Activated CD8-positive, alpha-beta T cell treated with anti-CD3 and anti-CD28 coated beads, Interleukin-2, amount 10 ng/mL, durations not matched to agents 7 days and 5 days (primary cell): ENCODE data around the gene USP54. TPM values are rescaled to one million over a fixed set of nuclear protein-coding genes. Genes with fewer than 3 reads are reported as not detected.

Source experiments
- ATAC-seq: fragments of 150-1000 bp; cut with Tn5 transposase; one replicate; pipeline ENCODE4 v1.10.0; 2021; ENCODE audit warnings: moderate library complexity
- CTCF ChIA-PET: fragments of 350-600 bp; sonication (Branson Sonifier 250); formaldehyde crosslinking; loops from one replicate; lab custom pipeline; 2021; ENCODE audit warnings: antibody characterized with exemption; lab: Charles Lee
- POLR2A ChIA-PET: fragments of 350-600 bp; sonication (Branson Sonifier 250); formaldehyde crosslinking; loops from one replicate; lab custom pipeline; 2021; ENCODE audit warnings: antibody characterized with exemption; lab: Charles Lee
- DNase-seq: peaks from one replicate; pipeline ENCODE4 v3.0.0-alpha.2; 2020
- H3K27ac Mint-ChIP-seq: one replicate; pipeline ENCODE4 v1.8.0; 2021; ENCODE audit warnings: mild to moderate bottlenecking, mixed read lengths
- H3K27me3 Mint-ChIP-seq: one replicate; pipeline ENCODE4 v1.8.0; 2021; ENCODE audit warnings: low read depth, mixed read lengths
- H3K36me3 Mint-ChIP-seq: one replicate; pipeline ENCODE4 v1.8.0; 2021; ENCODE audit warnings: low read depth, mixed read lengths
- H3K4me1 Mint-ChIP-seq: one replicate; pipeline ENCODE4 v1.8.0; 2021; ENCODE audit warnings: low read depth, mixed read lengths
- H3K4me3 Mint-ChIP-seq: one replicate; pipeline ENCODE4 v1.8.0; 2021; ENCODE audit warnings: mild to moderate bottlenecking, mixed read lengths
- H3K9me3 Mint-ChIP-seq: one replicate; pipeline ENCODE4 v1.8.0; 2022; ENCODE audit warnings: mixed read lengths; ENCODE audit not compliant: insufficient read depth
- total RNA-seq, 2 experiments: library from RNA; stranded (reverse); gene quantifications; one replicate each; pipeline ENCODE4 v1.2.3, GENCODE V29; 2021

USP54 gene, protein sequence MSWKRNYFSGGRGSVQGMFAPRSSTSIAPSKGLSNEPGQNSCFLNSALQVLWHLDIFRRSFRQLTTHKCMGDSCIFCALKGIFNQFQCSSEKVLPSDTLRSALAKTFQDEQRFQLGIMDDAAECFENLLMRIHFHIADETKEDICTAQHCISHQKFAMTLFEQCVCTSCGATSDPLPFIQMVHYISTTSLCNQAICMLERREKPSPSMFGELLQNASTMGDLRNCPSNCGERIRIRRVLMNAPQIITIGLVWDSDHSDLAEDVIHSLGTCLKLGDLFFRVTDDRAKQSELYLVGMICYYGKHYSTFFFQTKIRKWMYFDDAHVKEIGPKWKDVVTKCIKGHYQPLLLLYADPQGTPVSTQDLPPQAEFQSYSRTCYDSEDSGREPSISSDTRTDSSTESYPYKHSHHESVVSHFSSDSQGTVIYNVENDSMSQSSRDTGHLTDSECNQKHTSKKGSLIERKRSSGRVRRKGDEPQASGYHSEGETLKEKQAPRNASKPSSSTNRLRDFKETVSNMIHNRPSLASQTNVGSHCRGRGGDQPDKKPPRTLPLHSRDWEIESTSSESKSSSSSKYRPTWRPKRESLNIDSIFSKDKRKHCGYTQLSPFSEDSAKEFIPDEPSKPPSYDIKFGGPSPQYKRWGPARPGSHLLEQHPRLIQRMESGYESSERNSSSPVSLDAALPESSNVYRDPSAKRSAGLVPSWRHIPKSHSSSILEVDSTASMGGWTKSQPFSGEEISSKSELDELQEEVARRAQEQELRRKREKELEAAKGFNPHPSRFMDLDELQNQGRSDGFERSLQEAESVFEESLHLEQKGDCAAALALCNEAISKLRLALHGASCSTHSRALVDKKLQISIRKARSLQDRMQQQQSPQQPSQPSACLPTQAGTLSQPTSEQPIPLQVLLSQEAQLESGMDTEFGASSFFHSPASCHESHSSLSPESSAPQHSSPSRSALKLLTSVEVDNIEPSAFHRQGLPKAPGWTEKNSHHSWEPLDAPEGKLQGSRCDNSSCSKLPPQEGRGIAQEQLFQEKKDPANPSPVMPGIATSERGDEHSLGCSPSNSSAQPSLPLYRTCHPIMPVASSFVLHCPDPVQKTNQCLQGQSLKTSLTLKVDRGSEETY (N-terminal part only)
- total RNA-seq: 1 to 10 TPM; 3.7 to 4.3 TPM

DNA sequence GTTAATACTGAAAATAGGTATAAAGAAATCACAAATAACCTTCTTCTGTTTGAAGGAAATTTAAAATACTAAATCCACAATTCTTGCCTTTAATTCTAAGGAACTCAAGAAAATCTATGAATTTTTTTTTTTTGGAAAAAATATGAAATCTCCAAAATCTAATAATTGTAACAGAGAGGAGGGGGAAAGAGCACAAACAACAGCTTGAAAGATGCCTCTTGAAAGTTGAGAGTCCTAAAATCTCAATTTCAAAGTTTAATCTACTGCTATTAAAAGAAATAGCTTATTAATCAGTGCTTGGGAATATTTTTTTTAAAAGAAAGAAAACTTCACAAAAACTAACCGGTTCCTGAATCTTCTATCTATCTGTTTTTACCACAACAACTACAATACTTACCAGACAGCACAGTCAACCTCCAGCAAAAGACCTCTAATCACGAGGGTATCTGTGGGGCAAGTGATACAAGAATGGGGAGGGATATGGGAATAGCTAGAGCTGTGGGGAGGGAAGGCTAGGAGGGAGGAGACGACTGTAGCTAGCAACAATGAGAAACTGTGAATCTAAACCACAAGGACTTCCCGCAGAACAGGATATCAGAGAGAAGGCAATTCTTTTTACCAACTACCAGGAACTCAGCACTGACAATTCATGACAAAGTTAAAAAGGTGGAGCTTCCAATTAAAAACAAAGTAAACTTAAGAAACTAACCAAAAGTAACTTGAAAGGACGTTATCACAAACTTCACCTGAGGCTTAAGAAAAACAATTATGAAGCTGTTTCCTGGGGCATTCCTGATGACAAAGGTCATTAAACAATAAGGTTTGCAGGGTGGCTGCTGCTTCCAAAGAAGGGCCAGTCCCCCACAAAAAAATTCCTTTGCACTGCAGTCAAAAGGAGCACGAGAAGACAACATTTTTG lies at the start of gene USP54:
TSS of gene USP54 (minus strand) at position 462 of the 919 bp plus-strand sequence. CDS start 15,684 bp downstream, outside the sequence.
- ATAC-seq (peak; percentile 84), DNase-seq (peak; percentile 30)
- POLR2A ChIA-PET: interaction anchor here (0.6 to 1.4 kb wide), 2 partner anchors 25 to 34 kb away, joined by 4 to 5 read pairs; no protein-coding TSS in a partner anchor
- Mint-ChIP-seq H3K27me3 (no peaks in the 10 kb centered on the region), H3K36me3 (peaks cover under 1% of the 10 kb centered on the region), H3K4me3 (peak within 1 kb of the TSS; percentile 39), H3K4me1 (peaks cover 18% of the 10 kb centered on the region), H3K27ac (peak within 1 kb of the TSS; percentile 58), H3K9me3 (no peaks in the 10 kb centered on the region)
- CTCF ChIA-PET: interaction anchor here (0.8 to 3.1 kb wide), 7 partner anchors 10 to 159 kb away, joined by 3 to 19 read pairs (median 4); no protein-coding TSS in a partner anchor

DNA sequence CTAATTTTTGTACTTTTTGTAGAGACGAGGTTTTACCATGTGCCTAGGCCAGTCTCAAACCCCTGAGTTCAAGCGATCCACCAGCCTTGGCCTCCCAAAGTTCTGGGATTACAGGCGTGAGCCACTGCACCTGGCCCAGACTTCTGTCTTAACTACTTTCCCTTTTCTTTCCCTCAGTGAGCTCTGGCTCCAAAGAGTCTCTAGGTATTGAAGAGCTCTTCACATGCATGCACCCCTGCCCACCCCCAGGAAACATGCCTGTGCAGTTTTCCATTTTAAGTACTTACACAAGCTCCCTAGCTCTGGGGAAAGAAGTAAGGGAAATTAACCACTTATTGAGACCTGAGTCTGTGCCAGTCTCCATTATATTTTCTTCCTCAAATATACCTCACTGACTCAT lies 48.1 kb upstream of the USP54 start:
- H3K27me3 Mint-ChIP-seq: peaks cover 11% of the 10 kb centered on the region
- CTCF ChIA-PET: interaction anchor here (1.0 kb wide), 1 partner anchor 109 kb away, joined by 3 read pairs; no protein-coding TSS in a partner anchor

DNA sequence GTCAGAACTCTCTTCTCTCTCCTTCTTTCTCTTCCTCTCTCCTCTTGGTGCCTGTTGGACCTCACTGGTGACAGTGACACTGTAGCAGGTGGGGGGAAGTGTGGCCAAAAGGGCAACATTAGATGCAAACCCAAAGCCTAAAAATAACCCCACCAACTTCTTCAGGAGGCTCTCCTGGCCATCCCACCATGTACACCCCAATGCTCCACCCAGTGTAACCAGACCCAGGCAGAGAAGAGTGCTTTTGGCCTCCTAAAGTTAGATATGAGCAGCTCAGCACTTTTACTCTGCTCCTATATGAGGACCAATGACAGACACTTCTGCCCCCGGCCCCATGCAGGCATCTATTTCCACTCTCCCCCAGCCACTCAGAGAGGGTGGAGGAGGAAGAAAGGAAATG lies 44.6 kb upstream of the USP54 start:
- ChIA-PET POLR2A (no interaction called here), CTCF (interaction anchor here (1.9 kb wide), 1 partner anchor 8 kb away, joined by 12 read pairs; no protein-coding TSS in a partner anchor)
- no peak for DNase-seq
- no peak overlapping the region for H3K4me3 Mint-ChIP-seq
- H3K9me3 Mint-ChIP-seq: no peaks in the 10 kb centered on the region
- H3K27ac Mint-ChIP-seq: no peak overlapping the region
- peaks cover 6% of the 10 kb centered on the region for H3K27me3 Mint-ChIP-seq
- H3K4me1 Mint-ChIP-seq: no peaks in the 10 kb centered on the region
- no peak for ATAC-seq
- H3K36me3 Mint-ChIP-seq: no peaks in the 10 kb centered on the region

More for the DNA sequence above, 48.1 kb upstream of the USP54 start:
- POLR2A ChIA-PET: no interaction called here
- Mint-ChIP-seq H3K9me3 (no peaks in the 10 kb centered on the region), H3K27ac (no peak overlapping the region), H3K4me3 (no peak overlapping the region), H3K36me3 (no peaks in the 10 kb centered on the region), H3K4me1 (peaks cover 13% of the 10 kb centered on the region)
- no peak for ATAC-seq
- no peak for DNase-seq

DNA sequence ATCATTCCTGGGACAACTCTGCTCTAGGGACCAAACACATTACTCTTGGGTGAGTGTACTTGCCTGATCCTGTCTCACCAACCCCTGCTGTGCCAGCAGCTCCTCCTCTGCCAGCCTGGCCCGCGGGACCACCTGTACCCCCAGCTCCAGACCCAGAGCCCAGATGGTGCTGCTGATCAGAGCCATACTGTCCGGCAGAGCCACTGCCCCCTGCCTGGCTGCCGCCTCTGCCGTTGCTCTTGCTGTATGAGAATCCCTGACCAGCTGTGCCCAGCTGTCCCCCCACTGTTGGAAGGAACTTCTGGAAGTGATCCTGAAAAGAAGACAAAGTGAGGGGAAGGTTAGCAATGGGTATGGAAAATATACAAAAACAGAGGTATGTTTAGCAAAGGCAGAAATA lies 43.3 kb upstream of the USP54 start:
- ATAC-seq (no peak), DNase-seq (no peak)
- Mint-ChIP-seq H3K36me3 (no peaks in the 10 kb centered on the region), H3K4me1 (no peaks in the 10 kb centered on the region), H3K27me3 (peaks cover 5% of the 10 kb centered on the region), H3K9me3 (no peaks in the 10 kb centered on the region), H3K4me3 (no peak overlapping the region), H3K27ac (no peak overlapping the region)
- ChIA-PET POLR2A (no interaction called here), CTCF (interaction anchor here (1.9 kb wide), 1 partner anchor 10 kb away, joined by 12 read pairs; no protein-coding TSS in a partner anchor)

DNA sequence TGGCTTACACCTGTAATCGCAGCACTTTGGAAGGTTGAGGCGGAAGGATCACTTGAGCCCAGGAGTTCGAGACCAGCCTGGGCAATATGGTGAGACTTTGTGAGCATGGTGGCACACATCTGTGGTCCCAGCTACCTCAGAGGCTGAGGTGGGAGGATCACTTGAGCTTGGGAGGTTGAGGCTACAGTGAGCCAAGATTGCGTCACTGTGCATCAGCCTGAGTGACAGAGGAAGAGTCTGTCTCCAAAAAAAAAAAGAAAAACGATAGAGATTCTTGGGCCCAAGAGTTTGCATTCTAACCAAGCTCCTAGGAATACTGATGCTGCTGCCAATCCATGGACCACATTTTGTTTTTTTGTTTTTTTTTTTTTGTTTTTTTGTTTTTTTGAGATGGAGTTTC lies 38.0 kb upstream of the USP54 start:
- Mint-ChIP-seq H3K36me3 (peaks cover 3% of the 10 kb centered on the region), H3K4me1 (peaks cover 26% of the 10 kb centered on the region), H3K27me3 (no peaks in the 10 kb centered on the region), H3K9me3 (no peaks in the 10 kb centered on the region), H3K27ac (no peak overlapping the region), H3K4me3 (no peak overlapping the region)
- ChIA-PET CTCF (interaction anchor here (1.0 to 3.9 kb wide), 2 partner anchors 14 to 100 kb away, joined by 3 to 20 read pairs; no protein-coding TSS in a partner anchor), POLR2A (no interaction called here)
- no peak for DNase-seq
- ATAC-seq: no peak

DNA sequence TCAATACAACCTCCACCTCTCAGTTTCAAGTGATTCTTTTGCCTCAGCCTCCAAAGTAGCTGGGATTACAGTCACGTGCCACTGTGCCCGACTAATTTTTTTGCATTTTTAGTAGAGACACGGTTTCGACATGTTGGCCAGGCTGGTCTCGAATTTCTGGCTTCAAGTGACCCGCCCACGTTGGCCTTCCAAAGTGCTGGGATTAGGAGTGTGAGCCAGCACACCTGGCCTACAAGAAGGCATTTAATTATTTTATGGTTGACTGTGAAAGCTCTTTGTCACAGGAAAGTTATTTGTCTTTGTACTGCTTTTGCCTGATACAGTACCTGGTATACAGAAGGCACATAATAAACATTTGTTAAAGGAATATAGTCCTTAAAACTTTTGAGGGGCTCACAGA lies 37.3 kb upstream of the USP54 start:
- ATAC-seq (no peak), DNase-seq (no peak)
- peaks cover 26% of the 10 kb centered on the region for H3K4me1 Mint-ChIP-seq
- H3K4me3 Mint-ChIP-seq: no peak overlapping the region
- POLR2A ChIA-PET: no interaction called here
- H3K9me3 Mint-ChIP-seq: no peaks in the 10 kb centered on the region
- CTCF ChIA-PET: interaction anchor here (1.0 to 3.9 kb wide), 3 partner anchors 15 to 114 kb away, joined by 3 to 20 read pairs (median 3); no protein-coding TSS in a partner anchor
- H3K27me3 Mint-ChIP-seq: no peaks in the 10 kb centered on the region
- no peak overlapping the region for H3K27ac Mint-ChIP-seq
- H3K36me3 Mint-ChIP-seq: peaks cover 3% of the 10 kb centered on the region

DNA sequence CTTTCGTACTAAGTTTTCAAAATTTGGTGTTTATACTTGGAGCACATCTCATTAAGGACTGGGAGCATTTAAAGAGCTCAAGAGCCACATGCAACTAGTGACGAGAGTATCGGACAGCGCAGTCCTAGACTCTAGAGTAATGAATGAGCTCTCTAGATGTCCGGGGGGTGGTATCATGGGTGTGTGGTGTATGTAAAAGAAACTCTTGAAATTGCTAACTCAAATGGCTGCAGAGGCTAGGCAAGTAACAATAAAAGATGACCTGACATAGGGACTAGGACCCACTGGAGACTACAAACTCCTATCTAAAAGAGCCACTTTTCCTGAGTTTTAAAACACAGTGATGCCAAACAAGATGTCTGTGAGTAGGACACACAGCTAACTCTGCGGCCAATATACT lies 36.2 kb upstream of the USP54 start:
- Mint-ChIP-seq H3K4me1 (peaks cover 26% of the 10 kb centered on the region), H3K9me3 (no peaks in the 10 kb centered on the region), H3K4me3 (peak overlapping the region; percentile 88), H3K27me3 (no peaks in the 10 kb centered on the region), H3K27ac (no peak overlapping the region), H3K36me3 (peaks cover 3% of the 10 kb centered on the region)
- no peak for ATAC-seq
- ChIA-PET CTCF (interaction anchor here (1.0 to 3.9 kb wide), 3 partner anchors 16 to 364 kb away, joined by 3 to 20 read pairs (median 3); no protein-coding TSS in a partner anchor), POLR2A (interaction anchor here (0.7 kb wide), 1 partner anchor 380 kb away, joined by 7 read pairs; no protein-coding TSS in a partner anchor)
- no peak for DNase-seq

DNA sequence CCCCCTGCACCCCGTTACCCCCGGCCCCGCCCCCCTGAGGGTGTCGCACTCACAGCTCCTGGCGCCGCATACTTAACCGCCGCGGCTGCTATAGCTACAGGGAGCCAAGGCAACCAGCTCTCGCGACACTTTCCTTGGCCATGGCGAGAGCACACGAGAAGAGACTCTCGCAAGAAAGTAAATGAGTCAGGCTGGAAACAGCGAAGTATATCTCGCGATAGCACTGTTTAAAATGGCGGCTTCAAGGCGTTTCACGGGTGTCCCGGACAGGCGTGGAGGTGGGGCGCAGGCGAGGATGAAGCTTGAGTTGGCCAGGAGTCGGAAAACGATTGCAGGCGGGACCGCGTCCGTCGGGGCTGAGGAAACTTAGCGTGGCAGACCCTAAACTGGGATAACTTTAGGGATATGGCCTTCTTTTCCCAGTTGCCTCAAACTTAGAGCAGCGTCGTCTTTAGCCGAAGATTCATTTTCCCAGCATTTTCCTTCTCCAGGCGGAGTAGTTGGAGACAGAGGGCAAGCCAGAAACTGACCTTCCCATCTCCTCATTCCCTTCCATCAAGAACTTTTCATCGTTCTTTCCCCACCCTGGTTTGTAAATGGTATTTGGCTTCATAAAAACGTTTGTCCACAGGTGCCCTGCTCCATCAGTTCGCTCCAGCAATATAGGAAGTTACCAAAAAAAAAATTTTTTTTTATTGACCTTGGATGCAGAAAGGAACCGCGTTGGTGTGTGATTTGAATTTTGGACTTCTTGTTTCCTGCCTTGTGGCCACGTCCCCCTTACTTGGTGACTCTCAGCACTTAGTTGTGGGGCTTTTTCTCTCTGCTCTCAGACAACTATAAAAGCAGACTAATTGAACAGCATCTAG lies 35.0 kb upstream of the USP54 start:
- ATAC-seq: peak; percentile 92
- CTCF ChIA-PET: interaction anchor here (0.8 to 3.9 kb wide), 7 partner anchors 17 to 380 kb away, joined by 3 to 20 read pairs (median 3); partner anchors contain the start of genes PPP3CB and USP54
- Mint-ChIP-seq H3K36me3 (peaks cover 3% of the 10 kb centered on the region), H3K27ac (peak overlapping the region; percentile 91), H3K27me3 (no peaks in the 10 kb centered on the region), H3K4me1 (peaks cover 26% of the 10 kb centered on the region), H3K4me3 (peak overlapping the region; percentile 88), H3K9me3 (no peaks in the 10 kb centered on the region)
- POLR2A ChIA-PET: interaction anchor here (0.8 to 1.2 kb wide), 7 partner anchors 17 to 530 kb away, joined by 3 to 4 read pairs (median 4); partner anchors contain the start of genes ADK, AP3M1, DNAJC9 and USP54
- peak; percentile 96 for DNase-seq

DNA sequence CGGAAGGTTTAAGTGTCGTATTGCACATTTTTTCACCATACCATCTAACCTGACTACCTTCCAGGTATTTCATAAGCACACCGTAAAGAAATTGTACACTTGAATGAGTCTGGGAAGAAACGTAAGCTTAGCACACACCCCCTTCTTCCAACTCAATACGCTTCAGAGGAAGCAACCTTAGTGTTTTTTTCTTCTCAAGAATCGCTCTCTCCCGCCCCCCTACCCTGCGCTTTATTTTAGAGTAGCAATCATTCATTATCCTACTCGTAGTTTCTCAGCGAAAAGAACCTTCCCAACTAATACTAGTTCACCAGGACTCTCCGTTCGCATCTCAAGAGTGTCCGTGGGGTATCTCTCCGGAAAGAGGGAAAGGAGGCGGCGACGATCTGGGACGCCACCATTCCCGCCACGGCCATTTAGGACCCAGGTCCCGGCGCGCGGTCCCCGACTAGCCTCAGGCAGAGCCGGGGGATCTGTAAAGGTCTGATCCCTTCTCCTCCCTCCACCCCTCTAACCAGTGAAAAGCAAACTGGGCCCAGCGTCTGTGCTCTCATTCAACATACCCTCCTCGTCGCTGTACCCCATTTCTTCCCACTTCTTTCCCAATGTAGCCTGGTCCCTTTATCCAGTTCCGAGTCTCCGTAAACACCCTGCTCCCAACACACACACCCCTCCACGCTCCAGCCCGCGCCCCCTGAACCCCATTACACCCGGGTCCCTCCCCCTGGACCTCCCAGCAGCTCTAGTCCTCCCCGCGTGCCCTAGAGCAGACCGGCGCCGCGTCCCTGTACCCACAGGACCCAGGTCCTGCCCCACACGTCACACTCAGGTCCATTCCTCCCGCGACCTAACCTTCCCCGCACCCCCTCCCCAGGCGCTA lies 34.1 kb upstream of the USP54 start:
- DNase-seq: no peak
- H3K4me3 Mint-ChIP-seq: peak overlapping the region; percentile 88
- H3K9me3 Mint-ChIP-seq: no peaks in the 10 kb centered on the region
- ATAC-seq: peak; percentile 80
- CTCF ChIA-PET: interaction anchor here (0.8 to 3.9 kb wide), 7 partner anchors 18 to 380 kb away, joined by 3 to 20 read pairs (median 3); partner anchors contain the start of genes PPP3CB and USP54
- H3K36me3 Mint-ChIP-seq: peaks cover 3% of the 10 kb centered on the region
- POLR2A ChIA-PET: interaction anchor here (0.7 to 1.2 kb wide), 8 partner anchors 16 to 530 kb away, joined by 3 to 4 read pairs (median 4); partner anchors contain the start of genes ADK, AP3M1, DNAJC9 and USP54
- peaks cover 26% of the 10 kb centered on the region for H3K4me1 Mint-ChIP-seq
- H3K27me3 Mint-ChIP-seq: no peaks in the 10 kb centered on the region
- peak overlapping the region; percentile 91 for H3K27ac Mint-ChIP-seq
